ENCODE results near the gene DAPK1. TPM values are rescaled to one million over a fixed set of nuclear protein-coding genes. Genes with fewer than 3 reads are reported as not detected.

The DAPK1 gene
- polyA plus RNA-seq, 2 of the 4 experiments (the other 2 are of a cell fraction), result 55.2 to 67.2 TPM

GRCh38 chr9:87601176-87601575, 103.5 kb downstream of the DAPK1 start:
- Histone ChIP-seq H3K4me3 (no peak overlapping the region), H3K27ac (peak overlapping the region in 1 of 2 experiments; percentile 83; a peak in 3 of 6 replicates), H3K4me2 (peak overlapping the region; percentile 83; the same call in 2 of the 3 replicates), H3K9me3 (no peaks in the 10 kb centered on the region), H3K4me1 (peaks cover 57% of the 10 kb centered on the region)
- ChIA-PET POLR2A (no interaction called here), CTCF (interaction anchor here (0.6 to 2.2 kb wide), 9 partner anchors 10 to 1858 kb away, joined by 3 to 9 read pairs (median 3); no protein-coding TSS in a partner anchor)
- ATAC-seq (no peak), DNase-seq (ENCODE audit: low read depth in 1 of 2, low spot score in 1 of 2) (no peak), FAIRE-seq (no peak)
- 86% methylated on average over 1 of the region's 1 CpG for WGBS (ENCODE audit: missing lambda C conversion rate)
- no peak for TF ChIP-seq SMC3 (IDR thresholded peaks at IDR 0.05)
- no peak for TF ChIP-seq MYC (IDR thresholded peaks at IDR 0.05; ENCODE audit: borderline replicate concordance, low read length)
- no peak for TF ChIP-seq MAX (IDR thresholded peaks at IDR 0.05)
- no peak for TF ChIP-seq HES2 (IDR thresholded peaks at IDR 0.05)
- TF ChIP-seq HMGXB4 (CRISPR knock-in tag; IDR thresholded peaks at IDR 0.05; ENCODE audit: borderline replicate concordance), result no peak
- no peak for TF ChIP-seq EHF (CRISPR knock-in tag; IDR thresholded peaks at IDR 0.05)
- no peak for TF ChIP-seq CBX8 (IDR thresholded peaks at IDR 0.05)
- TF ChIP-seq ELK1 (IDR thresholded peaks at IDR 0.05; ENCODE audit: low read depth, low read length), result no peak
- no peak for TF ChIP-seq FOSB (CRISPR knock-in tag; IDR thresholded peaks at IDR 0.05)
- no peak for TF ChIP-seq ZNF302 (CRISPR knock-in tag; IDR thresholded peaks at IDR 0.05)
- no peak for TF ChIP-seq POLR2AphosphoS2 (conservative IDR thresholded peaks at IDR 0.05; ENCODE audit: low read length)
- no peak for TF ChIP-seq KDM5A (IDR thresholded peaks at IDR 0.05)
- TF ChIP-seq NPAS2 (CRISPR knock-in tag; IDR thresholded peaks at IDR 0.05; ENCODE audit: borderline replicate concordance), result no peak

GRCh38 chr9:87601595-87601994, 103.9 kb downstream of the DAPK1 start:
- WGBS (ENCODE audit: missing lambda C conversion rate), result 78% methylated on average over 5 of the region's 5 CpGs
- FAIRE-seq (no peak), DNase-seq (ENCODE audit: low read depth in 1 of 2, low spot score in 1 of 2) (no peak), ATAC-seq (no peak)
- ChIA-PET CTCF (interaction anchor here (1.0 to 2.2 kb wide), 4 partner anchors 10 to 263 kb away, joined by 3 to 9 read pairs (median 4); no protein-coding TSS in a partner anchor), POLR2A (no interaction called here)
- H3K4me1 ChIP-seq, result peaks cover 61% of the 10 kb centered on the region
- peak overlapping the region; percentile 83; the same call in 1 of the 3 replicates for H3K4me2 ChIP-seq
- H3K27ac ChIP-seq, result peak overlapping the region in 1 of 2 experiments; percentile 83; a peak in 2 of 6 replicates
- TF ChIP-seq REST (IDR thresholded peaks at IDR 0.05), result no peak
- no peak for TF ChIP-seq RAD21 (conservative IDR thresholded peaks at IDR 0.05 in 1 of 2, IDR thresholded peaks at IDR 0.05 in 1 of 2)
- no peak for TF ChIP-seq GATA3 (IDR thresholded peaks at IDR 0.05; ENCODE audit: borderline replicate concordance)
- TF ChIP-seq CHD2 (IDR thresholded peaks at IDR 0.05; ENCODE audit: low read length, partially characterized antibody), result no peak
- TF ChIP-seq EHMT2 (IDR thresholded peaks at IDR 0.05; ENCODE audit: low read depth), result no peak
- TF ChIP-seq HOXB5 (CRISPR knock-in tag; IDR thresholded peaks at IDR 0.05), result no peak
- TF ChIP-seq TFCP2L1 (CRISPR knock-in tag; IDR thresholded peaks at IDR 0.05), result no peak
- TF ChIP-seq HES2 (IDR thresholded peaks at IDR 0.05), result no peak
- TF ChIP-seq ZSCAN20 (CRISPR knock-in tag; IDR thresholded peaks at IDR 0.05), result no peak
- TF ChIP-seq MAZ (IDR thresholded peaks at IDR 0.05; ENCODE audit: borderline replicate concordance, low read depth, low read length), result no peak
- TF ChIP-seq PHF8 (IDR thresholded peaks at IDR 0.05; ENCODE audit: borderline replicate concordance, low read depth), result no peak
- TF ChIP-seq CBX8 (IDR thresholded peaks at IDR 0.05), result no peak
- no peak for TF ChIP-seq MYC (IDR thresholded peaks at IDR 0.05; ENCODE audit: borderline replicate concordance, low read length)
- H3K4me3 ChIP-seq, result no peak overlapping the region
- no peaks in the 10 kb centered on the region for H3K9me3 ChIP-seq

Measured in A549 (cell line).